ENCODE results near the gene ACER2.
"Not testable (repeated sequence)": the region's sequence is repeated elsewhere in the genome, so short reads cannot be mapped to it uniquely, and the experiment has no call there.

Gene ACER2

DNA sequence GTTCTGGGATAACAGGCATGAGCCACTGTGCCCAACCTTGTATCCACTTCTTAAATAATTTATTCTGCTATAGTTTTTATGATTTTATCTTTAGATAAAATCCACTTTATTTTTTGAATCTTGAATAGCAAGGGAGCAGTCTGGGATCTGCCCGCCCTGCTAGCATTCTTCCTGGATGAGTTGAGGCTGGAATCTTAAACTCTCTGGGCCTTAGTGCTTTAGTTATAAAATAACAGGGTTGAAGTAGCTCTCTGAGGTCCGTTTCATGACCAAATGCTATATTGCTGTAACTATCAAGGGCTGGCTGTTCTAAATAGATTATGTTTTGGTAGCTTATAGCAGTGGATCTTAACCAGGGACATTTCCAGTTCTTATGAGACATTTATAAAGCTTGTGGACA, 20.8 kb downstream of the ACER2 start:
- Histone ChIP-seq H3K27me3 (ENCODE audit: control insufficient read depth, insufficient read depth, low read length) (no peaks in the 10 kb centered on the region), H3K27ac (ENCODE audit: low read length) (no peak overlapping the region), H3K9me3 (ENCODE audit: control insufficient read depth, insufficient read depth, low read length) (no peaks in the 10 kb centered on the region), H3K4me1 (ENCODE audit: control insufficient read depth, insufficient read depth, low read length) (no peaks in the 10 kb centered on the region), H3K36me3 (ENCODE audit: control insufficient read depth, insufficient read depth, low read length) (no peaks in the 10 kb centered on the region; the same call in 1 of the 2 replicates), H3K4me3 (ENCODE audit: low read length) (no peak overlapping the region)
- no CpG with 5 or more reads among the region's 2 CpGs for WGBS (ENCODE audit: insufficient coverage, insufficient read length)
- no peak for DNase-seq (ENCODE audit: low read depth, low spot score)

DNA sequence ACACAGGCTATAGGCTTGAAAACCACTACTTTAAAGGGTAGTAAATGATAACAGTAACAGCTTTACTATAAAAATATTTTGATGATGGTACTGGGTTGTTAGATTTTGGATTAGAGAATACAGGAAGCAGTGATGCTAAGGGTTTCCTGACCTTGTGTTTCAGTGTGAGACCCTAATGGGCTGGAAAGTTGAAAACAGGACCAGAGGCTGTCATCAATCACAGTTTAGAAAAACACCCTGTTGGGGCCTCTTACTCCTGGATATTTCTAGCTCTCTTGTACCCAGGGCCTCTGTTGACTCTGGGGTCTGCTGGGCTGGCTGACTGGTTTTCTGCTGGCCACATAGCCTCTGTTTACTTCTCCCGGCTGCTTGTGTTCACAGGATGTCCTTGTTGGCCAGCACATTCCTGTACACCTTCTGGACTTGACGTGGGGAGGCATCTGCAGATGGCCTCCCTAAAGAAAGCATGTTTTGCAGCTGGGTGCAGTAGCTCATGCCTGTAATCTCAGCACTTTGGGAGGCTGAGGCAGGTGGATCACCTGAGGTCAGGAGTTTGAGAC, 21.5 kb downstream of the ACER2 start:
- no CpG with 5 or more reads among the region's 2 CpGs for WGBS (ENCODE audit: insufficient coverage, insufficient read length)
- no peaks in the 10 kb centered on the region for H3K4me1 ChIP-seq (ENCODE audit: control insufficient read depth, insufficient read depth, low read length)

DNA sequence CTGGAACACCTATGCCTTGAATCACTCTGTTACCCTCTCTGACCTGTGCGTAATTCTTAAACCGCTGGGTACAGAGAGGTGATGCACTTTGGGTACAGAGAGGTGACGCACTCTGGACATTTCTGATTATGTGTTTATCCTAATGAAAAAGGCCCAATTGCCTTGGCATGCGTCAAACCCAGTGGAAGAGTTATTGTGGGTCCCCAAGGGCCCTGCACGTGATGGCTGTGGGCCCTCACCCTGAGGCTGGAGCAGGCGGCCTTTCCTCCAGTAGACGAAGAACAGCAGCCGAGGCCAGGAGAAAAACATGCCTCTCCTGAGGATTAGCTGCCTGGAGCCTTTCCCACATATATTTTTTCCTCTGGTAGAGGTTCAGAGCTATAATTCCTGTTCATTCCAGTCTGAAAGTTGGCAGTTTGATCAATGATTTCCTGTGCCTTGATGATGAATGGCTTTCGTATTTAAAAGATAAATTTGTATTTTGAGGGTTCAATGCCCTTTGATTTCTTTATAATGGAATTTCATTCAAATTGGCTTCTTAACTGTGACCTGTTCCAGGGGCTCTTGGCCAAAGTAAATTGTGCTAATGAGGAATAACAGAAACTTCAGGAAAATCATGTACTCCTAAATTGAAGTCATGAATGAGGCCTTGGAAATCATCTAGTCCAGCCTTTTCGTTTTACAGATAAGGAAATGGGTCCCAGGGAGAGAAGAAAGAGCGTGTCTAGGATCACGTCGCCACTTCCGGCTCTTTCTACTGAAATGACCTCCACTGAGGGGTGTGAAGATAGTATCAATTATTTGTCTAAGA, 22.8 kb downstream of the ACER2 start:
- H3K27ac ChIP-seq (ENCODE audit: low read length), result no peak overlapping the region
- DNase-seq (ENCODE audit: low read depth, low spot score), result no peak
- no peaks in the 10 kb centered on the region for H3K9me3 ChIP-seq (ENCODE audit: control insufficient read depth, insufficient read depth, low read length)
- H3K27me3 ChIP-seq (ENCODE audit: control insufficient read depth, insufficient read depth, low read length), result no peaks in the 10 kb centered on the region
- H3K4me1 ChIP-seq (ENCODE audit: control insufficient read depth, insufficient read depth, low read length), result no peaks in the 10 kb centered on the region
- H3K4me3 ChIP-seq (ENCODE audit: low read length), result no peak overlapping the region
- WGBS (ENCODE audit: insufficient coverage, insufficient read length), result no CpG with 5 or more reads among the region's 14 CpGs
- H3K36me3 ChIP-seq (ENCODE audit: control insufficient read depth, insufficient read depth, low read length), result peaks cover 6% of the 10 kb centered on the region; the same call in 1 of the 2 replicates

More for the DNA sequence above, 21.5 kb downstream of the ACER2 start:
- H3K36me3 ChIP-seq (ENCODE audit: control insufficient read depth, insufficient read depth, low read length), result peaks cover 5% of the 10 kb centered on the region; the same call in 1 of the 2 replicates
- no peak overlapping the region for H3K4me3 ChIP-seq (ENCODE audit: low read length)
- no peak for DNase-seq (ENCODE audit: low read depth, low spot score)
- H3K27ac ChIP-seq (ENCODE audit: low read length), result no peak overlapping the region
- H3K9me3 ChIP-seq (ENCODE audit: control insufficient read depth, insufficient read depth, low read length), result no peaks in the 10 kb centered on the region
- no peaks in the 10 kb centered on the region for H3K27me3 ChIP-seq (ENCODE audit: control insufficient read depth, insufficient read depth, low read length)

DNA sequence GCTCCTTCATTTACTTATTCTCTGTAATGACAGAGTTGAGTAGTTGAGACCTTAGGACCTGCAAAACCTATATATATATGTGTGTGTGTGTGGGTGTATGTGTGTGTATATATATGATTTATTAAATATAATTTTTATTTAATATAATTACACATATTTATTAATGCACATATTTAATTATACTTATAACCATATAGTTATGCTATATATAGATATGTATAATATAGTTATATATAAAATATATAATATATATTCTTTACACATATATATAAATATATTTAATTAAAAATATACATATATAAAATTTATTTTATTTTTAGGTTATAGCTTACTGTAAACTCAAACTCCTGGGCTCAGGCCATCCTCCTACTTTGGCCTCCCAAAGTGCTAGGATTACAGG, 23.7 kb downstream of the ACER2 start:
- Histone ChIP-seq H3K4me1 (ENCODE audit: control insufficient read depth, insufficient read depth, low read length) (no peaks in the 10 kb centered on the region), H3K36me3 (ENCODE audit: control insufficient read depth, insufficient read depth, low read length) (peaks cover 9% of the 10 kb centered on the region; the same call in 1 of the 2 replicates), H3K4me3 (ENCODE audit: low read length) (no peak overlapping the region), H3K9me3 (ENCODE audit: control insufficient read depth, insufficient read depth, low read length) (no peaks in the 10 kb centered on the region), H3K27me3 (ENCODE audit: control insufficient read depth, insufficient read depth, low read length) (no peaks in the 10 kb centered on the region), H3K27ac (ENCODE audit: low read length) (no peak overlapping the region)
- DNase-seq (ENCODE audit: low read depth, low spot score), result no peak

DNA sequence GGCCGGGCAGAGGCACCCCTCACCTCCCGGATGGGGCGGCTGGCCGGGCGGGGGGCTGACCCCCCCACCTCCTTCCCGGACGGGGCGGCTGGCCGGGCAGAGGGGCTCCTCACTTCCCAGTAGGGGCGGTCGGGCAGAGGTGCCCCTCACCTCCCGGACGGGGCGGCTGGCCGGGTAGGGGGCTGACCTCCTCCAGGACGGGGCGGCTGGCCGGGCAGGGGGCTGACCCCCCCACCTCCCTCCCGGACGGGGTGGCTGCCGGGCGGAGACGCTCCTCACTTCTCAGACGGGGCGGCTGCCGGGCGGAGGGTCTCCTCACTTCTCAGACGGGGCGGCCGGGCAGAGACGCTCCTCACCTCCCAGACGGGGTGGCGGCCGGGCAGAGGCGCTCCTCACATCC, 24.9 kb downstream of the ACER2 start:
- not testable (repeated sequence) for H3K27ac ChIP-seq (ENCODE audit: low read length); H3K27me3 ChIP-seq (ENCODE audit: control insufficient read depth, insufficient read depth, low read length); H3K4me1 ChIP-seq (ENCODE audit: control insufficient read depth, insufficient read depth, low read length); H3K4me3 ChIP-seq (ENCODE audit: low read length); H3K9me3 ChIP-seq (ENCODE audit: control insufficient read depth, insufficient read depth, low read length); H3K36me3 ChIP-seq (ENCODE audit: control insufficient read depth, insufficient read depth, low read length); DNase-seq (ENCODE audit: low read depth, low spot score)
- WGBS (ENCODE audit: insufficient coverage, insufficient read length), result no CpG with 5 or more reads among the region's 35 CpGs

DNA sequence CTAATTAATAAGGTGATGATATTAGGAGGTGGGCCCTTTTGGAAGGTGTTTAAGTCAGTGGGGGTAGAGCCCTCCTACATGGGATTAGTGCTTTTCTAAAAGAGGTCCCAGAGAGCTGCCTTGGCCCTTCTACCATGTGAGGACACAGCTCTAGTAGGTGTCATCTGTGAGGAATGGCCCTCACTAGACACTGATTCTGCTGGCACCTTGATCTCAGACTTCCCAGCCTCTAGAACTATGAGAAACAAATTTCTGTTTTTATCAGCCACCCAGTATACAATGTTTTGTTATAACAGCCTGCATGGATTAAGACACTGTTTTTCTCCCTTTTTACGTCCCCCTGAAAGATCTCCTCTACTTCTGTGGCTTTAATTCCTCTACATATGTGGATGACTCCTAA, 31.6 kb downstream of the ACER2 start:
- no peaks in the 10 kb centered on the region for H3K9me3 ChIP-seq (ENCODE audit: control insufficient read depth, insufficient read depth, low read length)
- H3K4me3 ChIP-seq (ENCODE audit: low read length), result no peak overlapping the region
- H3K27me3 ChIP-seq (ENCODE audit: control insufficient read depth, insufficient read depth, low read length), result no peaks in the 10 kb centered on the region
- peaks cover 2% of the 10 kb centered on the region for H3K4me1 ChIP-seq (ENCODE audit: control insufficient read depth, insufficient read depth, low read length)
- DNase-seq (ENCODE audit: low read depth, low spot score), result no peak
- H3K27ac ChIP-seq (ENCODE audit: low read length), result no peak overlapping the region
- WGBS (ENCODE audit: insufficient coverage, insufficient read length), result no CpG with 5 or more reads among the region's 1 CpG
- peaks cover 4% of the 10 kb centered on the region; the same call in 1 of the 2 replicates for H3K36me3 ChIP-seq (ENCODE audit: control insufficient read depth, insufficient read depth, low read length)

DNA sequence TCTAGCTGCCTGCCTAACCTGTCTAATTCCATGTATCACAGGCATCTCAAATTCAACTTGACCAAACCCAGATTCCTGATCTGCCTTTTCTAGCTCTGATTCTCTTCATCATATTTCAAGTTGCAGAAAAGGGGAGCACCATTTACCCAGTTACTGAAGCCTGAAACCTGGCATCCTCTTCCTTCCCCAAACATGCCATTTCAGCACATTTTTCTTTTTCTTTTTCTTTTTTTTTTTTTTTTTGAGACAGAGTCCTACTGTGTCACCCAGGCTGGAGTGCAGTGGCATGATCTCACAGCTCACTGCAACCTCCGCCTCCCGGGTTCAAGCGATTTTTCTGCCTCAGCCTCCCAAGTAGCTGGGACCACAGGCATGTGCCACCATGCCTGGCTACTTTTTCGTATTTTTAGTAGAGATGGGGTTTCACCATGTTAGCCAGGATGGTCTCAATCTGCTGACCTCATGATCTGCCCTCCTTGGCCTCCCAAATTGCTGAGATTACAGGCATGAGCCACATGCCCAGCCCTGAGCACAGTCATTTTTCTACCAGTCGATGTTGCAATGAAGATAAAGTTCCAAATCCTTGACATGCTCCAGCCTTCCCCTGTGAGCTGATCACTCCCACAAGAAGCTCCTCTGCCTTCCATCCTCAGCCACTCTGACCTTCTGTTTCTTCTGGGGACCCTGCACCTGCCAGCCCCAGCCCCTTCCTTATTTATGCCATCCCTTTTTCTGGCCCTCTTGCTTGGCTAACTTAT, 32.2 kb downstream of the ACER2 start:
- Histone ChIP-seq H3K4me1 (ENCODE audit: control insufficient read depth, insufficient read depth, low read length) (peaks cover 7% of the 10 kb centered on the region), H3K9me3 (ENCODE audit: control insufficient read depth, insufficient read depth, low read length) (no peaks in the 10 kb centered on the region), H3K4me3 (ENCODE audit: low read length) (no peak overlapping the region), H3K27ac (ENCODE audit: low read length) (no peak overlapping the region), H3K27me3 (ENCODE audit: control insufficient read depth, insufficient read depth, low read length) (no peaks in the 10 kb centered on the region), H3K36me3 (ENCODE audit: control insufficient read depth, insufficient read depth, low read length) (peaks cover 4% of the 10 kb centered on the region; the same call in 1 of the 2 replicates)
- no CpG with 5 or more reads among the region's 5 CpGs for WGBS (ENCODE audit: insufficient coverage, insufficient read length)
- no peak for DNase-seq (ENCODE audit: low read depth, low spot score)

DNA sequence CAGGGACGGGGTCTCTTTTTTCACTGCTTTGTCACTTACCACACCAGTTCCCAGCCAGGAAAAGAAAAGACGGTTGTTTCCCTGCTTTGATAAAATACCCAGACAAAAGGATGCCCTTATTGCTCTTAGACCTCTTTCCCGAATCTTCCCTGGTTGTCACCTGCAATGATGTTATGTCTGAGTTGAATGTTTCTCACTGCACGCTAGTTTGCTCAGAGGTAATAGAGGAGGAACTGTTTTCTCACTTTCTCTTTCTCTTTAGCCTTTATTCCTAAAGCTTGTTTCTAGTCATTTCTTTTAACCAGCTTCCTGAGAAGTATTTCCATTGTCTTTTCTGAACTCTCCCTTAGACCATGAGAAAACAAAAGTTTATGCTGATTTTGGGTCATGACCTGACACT, 32.9 kb downstream of the ACER2 start:
- Histone ChIP-seq H3K4me1 (ENCODE audit: control insufficient read depth, insufficient read depth, low read length) (peaks cover 10% of the 10 kb centered on the region), H3K27me3 (ENCODE audit: control insufficient read depth, insufficient read depth, low read length) (no peaks in the 10 kb centered on the region), H3K4me3 (ENCODE audit: low read length) (no peak overlapping the region), H3K27ac (ENCODE audit: low read length) (no peak overlapping the region), H3K9me3 (ENCODE audit: control insufficient read depth, insufficient read depth, low read length) (no peaks in the 10 kb centered on the region), H3K36me3 (ENCODE audit: control insufficient read depth, insufficient read depth, low read length) (peaks cover 4% of the 10 kb centered on the region; the same call in 1 of the 2 replicates)
- DNase-seq (ENCODE audit: low read depth, low spot score), result no peak
- no CpG with 5 or more reads among the region's 4 CpGs for WGBS (ENCODE audit: insufficient coverage, insufficient read length)

DNA sequence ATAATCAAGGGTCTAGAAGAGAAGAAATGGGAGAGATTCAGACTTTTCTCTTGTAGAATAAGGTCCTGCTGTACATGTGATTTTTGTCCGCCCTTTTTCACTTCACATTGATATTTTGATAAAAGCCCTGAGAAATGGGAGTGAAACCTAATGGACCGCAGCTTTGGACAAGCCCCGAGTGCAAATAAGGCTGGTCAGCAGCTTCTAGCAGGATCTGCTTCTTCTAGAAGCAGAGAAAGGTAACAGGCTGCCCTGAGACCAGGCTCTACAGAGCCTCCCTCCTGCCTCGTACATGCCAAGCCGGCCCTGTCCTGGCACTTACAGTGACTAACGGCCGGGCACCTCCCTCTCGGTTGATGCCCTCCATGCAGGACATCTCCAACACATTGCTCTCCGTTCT, 33.4 kb downstream of the ACER2 start:
- Histone ChIP-seq H3K27me3 (ENCODE audit: control insufficient read depth, insufficient read depth, low read length) (no peaks in the 10 kb centered on the region), H3K36me3 (ENCODE audit: control insufficient read depth, insufficient read depth, low read length) (peaks cover under 1% of the 10 kb centered on the region; the same call in 1 of the 2 replicates), H3K27ac (ENCODE audit: low read length) (no peak overlapping the region), H3K9me3 (ENCODE audit: control insufficient read depth, insufficient read depth, low read length) (no peaks in the 10 kb centered on the region), H3K4me3 (ENCODE audit: low read length) (no peak overlapping the region), H3K4me1 (ENCODE audit: control insufficient read depth, insufficient read depth, low read length) (peaks cover 10% of the 10 kb centered on the region)
- no peak for DNase-seq (ENCODE audit: low read depth, low spot score)
- no CpG with 5 or more reads among the region's 9 CpGs for WGBS (ENCODE audit: insufficient coverage, insufficient read length)

DNA sequence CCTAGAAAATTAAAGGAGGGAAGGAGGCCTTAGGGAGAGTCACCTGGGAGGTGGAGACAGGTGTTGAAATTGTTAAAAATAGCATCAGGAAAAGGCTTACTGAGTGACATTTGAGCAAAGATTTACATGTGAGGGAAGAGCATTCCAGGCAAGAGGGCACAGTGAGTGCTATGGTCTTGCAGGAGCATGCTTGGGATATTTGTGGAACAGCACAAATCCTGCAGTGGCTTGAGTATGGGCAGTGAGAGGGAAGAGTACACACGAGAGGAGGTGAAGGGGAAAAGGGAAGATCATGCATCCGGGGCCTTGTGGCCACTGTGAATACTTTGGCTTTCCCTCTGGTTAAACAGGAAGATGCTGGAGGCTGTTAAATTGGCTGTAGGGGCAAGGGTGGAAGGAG, 36.6 kb downstream of the ACER2 start:
- Histone ChIP-seq H3K27me3 (ENCODE audit: control insufficient read depth, insufficient read depth, low read length) (no peaks in the 10 kb centered on the region), H3K4me3 (ENCODE audit: low read length) (no peak overlapping the region), H3K27ac (ENCODE audit: low read length) (peak overlapping the region; percentile 62), H3K4me1 (ENCODE audit: control insufficient read depth, insufficient read depth, low read length) (peaks cover 10% of the 10 kb centered on the region), H3K36me3 (ENCODE audit: control insufficient read depth, insufficient read depth, low read length) (no peaks in the 10 kb centered on the region), H3K9me3 (ENCODE audit: control insufficient read depth, insufficient read depth, low read length) (no peaks in the 10 kb centered on the region)
- no CpG with 5 or more reads among the region's 2 CpGs for WGBS (ENCODE audit: insufficient coverage, insufficient read length)
- DNase-seq (ENCODE audit: low read depth, low spot score), result no peak
